ENCODE measurements around the gene UVRAG.
A peak's percentile ranks its signal among the peaks of the same experiment; 100 is the strongest.

UVRAG gene

GRCh38 chr11:76155500-76156227, 340.7 kb downstream of the UVRAG start:
- no peak for DNase-seq

DNA sequence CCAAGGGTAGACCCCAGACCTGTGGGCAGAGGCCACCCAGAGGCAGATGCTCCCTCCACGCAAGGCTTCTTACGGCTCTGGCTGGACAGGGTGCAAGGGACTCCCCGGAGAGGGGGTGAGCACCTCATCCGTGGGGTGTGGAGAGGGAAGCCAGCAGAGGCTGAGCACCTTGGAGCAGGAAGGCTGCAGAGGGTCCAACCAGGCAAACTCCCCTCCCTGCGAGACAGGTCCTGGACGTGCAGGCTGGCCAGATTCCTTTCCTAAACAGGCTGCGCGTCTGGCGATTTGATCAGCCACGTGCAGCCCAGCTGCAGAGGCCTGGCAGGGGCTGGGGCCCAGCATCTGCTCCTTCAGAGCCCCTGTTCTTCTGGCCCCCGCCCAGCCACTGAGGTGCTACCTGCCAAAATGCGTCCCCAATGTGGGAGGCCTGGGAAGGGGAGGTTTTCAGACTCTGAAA, 342.0 kb downstream of the UVRAG start:
- no peak for DNase-seq

GRCh38 chr11:76157891-76158290, 342.9 kb downstream of the UVRAG start:
- DNase-seq: no peak

GRCh38 chr11:76158394-76159302, 343.6 kb downstream of the UVRAG start:
- no peak for DNase-seq

DNA sequence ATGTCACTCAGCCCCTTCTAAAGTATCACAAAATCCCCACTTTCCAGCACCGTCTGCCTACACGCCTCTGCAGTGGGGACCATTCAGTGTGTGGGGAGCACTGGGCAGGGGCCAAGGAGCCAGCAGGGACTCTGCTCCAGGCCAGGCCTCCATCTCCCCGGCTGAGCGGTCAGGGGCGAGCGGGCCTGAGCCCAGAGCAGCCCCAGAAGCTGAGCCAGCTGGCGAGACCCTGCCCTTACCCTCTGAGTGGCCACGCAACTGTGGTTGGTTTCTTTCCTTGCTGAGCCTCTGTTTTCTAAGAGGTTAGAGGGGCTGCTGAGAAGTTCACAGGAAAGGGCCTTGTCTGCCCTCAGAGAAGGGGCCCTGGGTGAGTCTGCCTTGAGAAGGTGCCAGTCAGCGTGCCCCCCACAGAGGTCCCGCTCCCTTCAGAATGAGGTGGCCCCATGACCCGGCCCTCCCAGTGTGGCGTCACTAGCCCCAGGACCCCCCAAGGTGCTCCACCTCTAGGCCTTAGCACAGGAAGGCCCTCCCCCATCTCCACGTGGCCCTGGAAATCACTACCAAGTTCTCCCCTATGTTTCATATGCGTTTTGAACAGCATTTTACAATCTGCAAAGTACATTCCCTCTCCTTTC, 344.4 kb downstream of the UVRAG start:
- no peak for DNase-seq

GRCh38 chr11:76159983-76160661, 345.1 kb downstream of the UVRAG start:
- peak; percentile 34 for DNase-seq

- DNase-seq: no peak
These were observed 345.8 kb downstream of the UVRAG start for GRCh38 chr11:76160856-76161255.

DNA sequence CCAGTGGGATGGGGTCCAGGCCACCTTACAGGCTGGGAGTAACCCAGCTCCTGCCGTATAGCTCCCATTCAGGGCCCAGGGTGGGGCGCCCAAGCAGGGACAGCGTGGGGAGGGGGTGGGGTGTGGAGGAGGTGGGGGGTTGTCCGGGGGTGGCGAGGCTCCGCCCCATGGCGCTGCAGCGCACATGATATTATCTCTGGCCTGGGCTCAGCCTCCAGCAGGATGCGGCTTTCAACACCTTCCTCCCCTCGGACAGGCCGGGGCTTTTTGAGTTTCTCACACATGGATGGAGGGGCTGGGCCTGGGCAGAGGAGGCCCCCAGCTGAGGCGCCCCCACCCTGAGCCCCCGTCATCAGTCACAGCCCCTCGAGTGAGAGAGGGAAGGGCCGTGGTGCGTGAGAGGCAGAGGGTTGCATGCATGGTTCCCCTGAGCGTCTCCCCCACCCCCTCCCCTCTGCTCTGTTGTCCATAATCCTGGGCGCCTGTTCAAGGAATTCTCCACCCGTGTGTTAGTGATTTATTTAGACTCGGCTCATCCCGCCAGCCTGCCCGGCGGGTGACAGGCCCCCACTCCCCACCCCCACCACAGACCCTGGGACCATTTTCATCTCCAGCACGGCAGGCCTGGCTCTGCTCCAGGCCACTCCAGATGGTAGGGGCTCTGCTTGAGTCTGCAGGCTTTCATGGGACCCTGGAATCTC, 346.4 kb downstream of the UVRAG start:
- DNase-seq: peak; percentile 31

GRCh38 chr11:76162336-76163288, 347.6 kb downstream of the UVRAG start:
- DNase-seq: no peak

DNA sequence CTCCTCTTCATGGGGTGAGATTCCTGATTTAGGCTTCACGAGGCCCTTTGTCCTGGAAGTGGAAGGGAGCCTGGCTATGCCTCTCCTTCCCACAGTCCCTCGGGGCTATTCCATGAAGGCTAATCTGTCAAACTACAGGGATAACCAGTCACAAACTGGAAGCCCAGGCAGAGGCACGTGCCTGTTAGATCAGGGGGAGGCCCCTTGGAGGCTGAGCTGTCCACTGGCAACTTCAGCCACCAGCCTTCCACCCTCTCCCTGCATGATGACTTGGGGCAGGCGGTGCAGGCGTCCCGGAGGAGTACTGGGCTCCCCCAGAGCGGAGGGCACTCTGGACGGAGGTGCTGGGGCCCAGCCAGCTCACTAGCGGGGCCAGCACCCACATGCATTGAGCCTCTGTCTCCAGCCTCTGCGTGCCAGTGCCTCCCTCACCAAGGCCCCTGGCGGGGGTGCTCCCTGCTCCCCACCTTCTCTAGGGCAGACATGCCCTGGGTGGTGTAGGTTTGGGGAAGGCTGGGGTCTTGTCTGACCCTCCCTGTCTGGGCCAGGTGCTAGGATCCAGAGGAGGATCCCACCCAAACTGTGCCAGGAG, 348.4 kb downstream of the UVRAG start:
- no peak for DNase-seq

- no peak for DNase-seq
These were observed 349.1 kb downstream of the UVRAG start for GRCh38 chr11:76164081-76164480.

DNA sequence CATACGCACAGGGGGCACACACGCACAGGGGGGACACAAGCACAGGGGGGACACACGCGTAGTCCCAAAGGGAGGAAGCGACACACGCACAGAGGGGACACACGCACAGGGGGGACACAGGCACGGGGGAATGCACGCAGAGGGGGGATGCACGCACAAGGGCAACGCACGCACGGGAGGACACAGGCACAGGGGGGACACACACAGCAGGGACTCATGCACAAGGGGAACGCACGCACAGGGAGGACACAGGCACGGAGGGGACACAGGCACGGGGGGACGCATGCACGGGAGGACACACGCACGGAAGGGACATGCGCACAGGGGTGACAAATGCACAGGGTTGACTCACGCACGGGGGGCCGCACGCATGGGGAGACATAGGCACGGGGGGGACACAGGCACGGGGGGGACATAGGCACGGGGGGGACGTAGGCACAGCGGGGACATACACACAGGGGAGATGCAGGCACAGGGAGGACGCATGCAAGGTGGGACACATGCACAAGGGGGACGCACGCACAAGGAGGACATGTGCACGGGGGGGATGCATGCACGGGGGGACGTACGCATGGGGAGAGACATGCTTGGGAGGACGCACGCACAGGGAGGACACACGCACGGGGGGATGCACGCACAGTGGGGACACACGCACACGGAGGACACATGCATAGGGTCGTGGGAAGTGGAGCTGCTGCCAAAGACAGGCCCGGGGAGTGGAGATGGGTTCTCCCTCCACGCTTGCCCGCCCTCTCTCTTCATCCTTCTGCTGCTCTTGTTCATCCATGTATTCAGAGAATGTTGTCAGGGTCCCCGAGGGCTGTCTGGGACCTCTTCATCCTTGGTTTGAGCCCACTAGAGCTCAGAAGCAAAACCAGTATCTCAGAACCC, 350.1 kb downstream of the UVRAG start:
- DNase-seq: no peak

DNA sequence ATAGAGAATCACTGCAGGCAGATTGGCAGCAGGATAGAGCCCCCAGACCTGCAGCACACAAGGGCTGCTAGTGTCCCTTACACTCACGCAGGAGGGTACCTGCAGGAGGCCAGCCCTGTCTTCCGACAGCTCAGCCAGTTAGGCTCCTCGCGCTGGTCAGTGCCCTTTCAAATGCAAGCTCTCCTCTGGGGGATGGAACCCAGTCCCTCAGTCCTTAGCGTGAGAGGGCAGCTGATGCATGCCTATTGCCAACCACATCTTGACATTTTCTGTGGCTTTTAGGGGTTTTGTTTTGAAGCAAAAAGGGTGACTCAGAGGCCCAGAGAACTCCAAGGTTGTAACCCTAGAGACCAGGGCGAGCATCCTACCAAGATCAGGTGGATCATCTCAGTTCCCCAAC, 351.3 kb downstream of the UVRAG start:
- DNase-seq: no peak

- DNase-seq: no peak
These were observed 352.6 kb downstream of the UVRAG start for GRCh38 chr11:76167590-76167989.

- DNase-seq: no peak
These were observed 354.5 kb downstream of the UVRAG start for GRCh38 chr11:76169473-76169896.

GRCh38 chr11:76170468-76170867, 355.5 kb downstream of the UVRAG start:
- DNase-seq: no peak

GRCh38 chr11:76172583-76172982, 357.6 kb downstream of the UVRAG start:
- DNase-seq: peak; percentile 34

GRCh38 chr11:76173663-76174062, 358.7 kb downstream of the UVRAG start:
- DNase-seq: no peak

DNA sequence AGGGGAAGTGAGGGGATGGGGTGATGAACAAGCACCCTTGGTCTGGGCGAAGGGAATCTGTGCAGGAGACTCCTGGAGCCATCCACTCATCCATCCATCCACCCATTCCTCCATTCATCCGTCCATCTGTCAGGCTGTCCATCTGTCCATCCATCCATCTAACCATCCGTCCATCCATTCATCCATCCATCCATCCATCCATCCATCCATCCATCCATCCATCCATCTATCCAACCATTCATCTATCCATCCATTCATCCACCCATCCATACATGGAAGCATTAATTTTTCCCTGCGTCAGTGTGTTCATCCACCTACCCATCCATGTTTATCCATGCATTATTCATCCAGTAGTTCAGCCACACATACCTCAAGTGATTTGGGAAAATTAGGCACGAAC, 359.3 kb downstream of the UVRAG start:
- no peak for DNase-seq

GRCh38 chr11:76175783-76176182, 360.8 kb downstream of the UVRAG start:
- no peak for DNase-seq
